ENCODE data around the gene FSD1L. TPM values are rescaled to one million over a fixed set of nuclear protein-coding genes. Genes with fewer than 3 reads are reported as not detected.

The FSD1L gene
- polyA plus RNA-seq, 1 donor (not counting 4 experiments of a cell fraction or from before 2014, with no cell fraction given) = 5.2 TPM

DNA sequence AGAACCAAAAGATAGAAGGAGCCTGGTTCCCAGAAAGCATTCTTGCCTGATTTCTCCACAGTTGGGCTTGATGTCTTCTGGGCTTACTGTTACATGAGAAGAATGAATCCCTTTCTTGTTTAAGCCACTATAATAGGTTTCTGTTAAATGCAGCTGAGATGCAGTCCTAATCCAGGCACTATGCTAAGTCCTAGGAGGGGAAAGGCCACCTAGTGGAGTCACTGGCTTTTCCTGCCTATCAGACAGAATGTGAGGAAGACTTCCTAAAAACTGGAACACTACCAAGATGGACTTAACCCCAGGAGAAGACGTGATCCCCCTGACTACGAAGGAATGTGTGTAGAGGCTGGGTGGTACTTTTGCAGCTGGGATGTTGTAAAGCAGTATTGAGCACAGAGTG lies 34.3 kb upstream of the FSD1L start:
- Histone ChIP-seq H3K9ac (ENCODE audit: control insufficient read depth, extremely low read depth, insufficient read depth, low read length) (no peak overlapping the region), H3K36me3 (ENCODE audit: control insufficient read depth in 2 of 2, extremely low read depth in 1 of 2, insufficient read depth in 2 of 2, low read length in 2 of 2) (no peaks in the 10 kb centered on the region), H2AFZ (ENCODE audit: control insufficient read depth, low read length) (no peak overlapping the region), H3K9me3 (ENCODE audit: control insufficient read depth, low read depth, low read length) (no peaks in the 10 kb centered on the region), H3K4me2 (ENCODE audit: control insufficient read depth, extremely low read depth, insufficient read depth, low read depth, low read length) (no peak overlapping the region), H3K4me3 (ENCODE audit: control insufficient read depth in 2 of 3, extremely low read depth in 1 of 3, insufficient read depth in 2 of 3, low read depth in 1 of 3, low read length in 3 of 3) (no peak overlapping the region), H3K9me1 (ENCODE audit: control insufficient read depth, extremely low read depth, insufficient read depth, low read length) (no peaks in the 10 kb centered on the region), H3K79me2 (ENCODE audit: control insufficient read depth, insufficient read depth, low read length) (no peaks in the 10 kb centered on the region), H3K27me3 (ENCODE audit: control insufficient read depth, extremely low read depth, insufficient read depth, low read length) (no peaks in the 10 kb centered on the region), H3K4me1 (ENCODE audit: control insufficient read depth, extremely low read depth, insufficient read depth, low read length) (no peaks in the 10 kb centered on the region), H4K20me1 (ENCODE audit: control insufficient read depth, extremely low read depth, insufficient read depth, low read length) (no peaks in the 10 kb centered on the region), H3K27ac (ENCODE audit: control insufficient read depth, insufficient read depth, low read length) (no peak overlapping the region)
- DNase-seq (ENCODE audit: low read depth, low spot score) (no peak), FAIRE-seq (peak; percentile 73)
- dilution Hi-C loops (cut with MboI; ENCODE audit: extremely low pct_ligation_motif_present, low sequenced_read_pairs) = no loop called here
- TF ChIP-seq EZH2 (IDR thresholded peaks at IDR 0.05; ENCODE audit: low read length) (no peak), CTCF (optimal IDR thresholded peaks at IDR 0.05 in 1 of 3, IDR thresholded peaks at IDR 0.05 in 1 of 3, conservative IDR thresholded peaks at IDR 0.05 in 1 of 3; ENCODE audit: extremely low read depth in 1 of 3, insufficient read depth in 2 of 3, low read length in 3 of 3) (peak in 2 of 3 experiments; percentile 23 to 52)

GRCh38 chr9:105414947-105415661 lies 32.7 kb upstream of the FSD1L start:
- no peaks in the 10 kb centered on the region for H4K20me1 ChIP-seq (ENCODE audit: control insufficient read depth, extremely low read depth, insufficient read depth, low read length)
- no peaks in the 10 kb centered on the region for H3K27me3 ChIP-seq (ENCODE audit: control insufficient read depth, extremely low read depth, insufficient read depth, low read length)
- H3K27ac ChIP-seq (ENCODE audit: control insufficient read depth, insufficient read depth, low read length) = no peak overlapping the region
- DNase-seq (ENCODE audit: low read depth, low spot score) (peak; percentile 15), FAIRE-seq (peak; percentile 46)
- H3K79me2 ChIP-seq (ENCODE audit: control insufficient read depth, insufficient read depth, low read length) = no peaks in the 10 kb centered on the region
- H3K4me1 ChIP-seq (ENCODE audit: control insufficient read depth, extremely low read depth, insufficient read depth, low read length) = no peaks in the 10 kb centered on the region
- H3K9me1 ChIP-seq (ENCODE audit: control insufficient read depth, extremely low read depth, insufficient read depth, low read length) = no peaks in the 10 kb centered on the region
- H2AFZ ChIP-seq (ENCODE audit: control insufficient read depth, low read length) = no peak overlapping the region
- TF ChIP-seq CTCF (optimal IDR thresholded peaks at IDR 0.05 in 1 of 3, IDR thresholded peaks at IDR 0.05 in 1 of 3, conservative IDR thresholded peaks at IDR 0.05 in 1 of 3; ENCODE audit: extremely low read depth in 1 of 3, insufficient read depth in 2 of 3, low read length in 3 of 3) (peak; percentile 79 to 87 (median 84)), EZH2 (IDR thresholded peaks at IDR 0.05; ENCODE audit: low read length) (no peak)
- no peak overlapping the region for H3K9ac ChIP-seq (ENCODE audit: control insufficient read depth, extremely low read depth, insufficient read depth, low read length)
- dilution Hi-C loops (cut with MboI; ENCODE audit: extremely low pct_ligation_motif_present, low sequenced_read_pairs) = no loop called here
- no peaks in the 10 kb centered on the region for H3K36me3 ChIP-seq (ENCODE audit: control insufficient read depth in 2 of 2, extremely low read depth in 1 of 2, insufficient read depth in 2 of 2, low read length in 2 of 2)
- no peaks in the 10 kb centered on the region for H3K9me3 ChIP-seq (ENCODE audit: control insufficient read depth, low read depth, low read length)
- H3K4me2 ChIP-seq (ENCODE audit: control insufficient read depth, extremely low read depth, insufficient read depth, low read depth, low read length) = no peak overlapping the region
- H3K4me3 ChIP-seq (ENCODE audit: control insufficient read depth in 2 of 3, extremely low read depth in 1 of 3, insufficient read depth in 2 of 3, low read depth in 1 of 3, low read length in 3 of 3) = no peak overlapping the region
